WTC11 (cell line): ENCODE measurements around the gene RPL18A. TPM values are rescaled to one million over a fixed set of nuclear protein-coding genes. Genes with fewer than 3 reads are reported as not detected.

Source experiments
- ATAC-seq: fragments of 200-7000 bp; cut with Tn5 transposase; 2 replicates; pipeline ENCODE4 v1.10.0; 2021; ENCODE audit warnings: mild to moderate bottlenecking, moderate library complexity
- CTCF ChIA-PET: fragments of 300-600 bp; sonication (Branson Sonifier 250); formaldehyde crosslinking; loops from one replicate; lab custom pipeline; 2021; ENCODE audit warnings: antibody characterized with exemption; lab: Charles Lee
- POLR2A ChIA-PET: fragments of 350-600 bp; sonication (Branson Sonifier 250); formaldehyde crosslinking; loops from one replicate; lab custom pipeline; 2021; ENCODE audit warnings: antibody characterized with exemption; lab: Charles Lee
- DNase-seq: peaks from one replicate; pipeline ENCODE4 v3.0.0; 2021; ENCODE audit warnings: low spot score
- H3K27ac Mint-ChIP-seq: 2 replicates; pipeline ENCODE4 v1.8.0; 2021; ENCODE audit warnings: mixed read lengths
- H3K27me3 Mint-ChIP-seq: 2 replicates; pipeline ENCODE4 v1.8.0; 2021; ENCODE audit warnings: low read depth, mild to moderate bottlenecking, moderate library complexity, mixed read lengths
- H3K36me3 Mint-ChIP-seq: 2 replicates; pipeline ENCODE4 v1.8.0; 2021; ENCODE audit warnings: mixed read lengths
- H3K4me1 Mint-ChIP-seq: 2 replicates; pipeline ENCODE4 v1.8.0; 2022; ENCODE audit warnings: mixed read lengths
- H3K4me3 Mint-ChIP-seq: 2 replicates; pipeline ENCODE4 v1.8.0; 2021; ENCODE audit warnings: mild to moderate bottlenecking, moderate library complexity, mixed read lengths
- H3K9me3 Mint-ChIP-seq: 2 replicates; pipeline ENCODE4 v1.8.0; 2021; ENCODE audit warnings: mixed read lengths
- ATF2 ChIP-seq: sonication (generic); formaldehyde crosslinking; IDR thresholded peaks from 2 replicates; pipeline ENCODE4 v1.8.1; 2022; ENCODE audit warnings: low read depth, missing genetic modification reagents, borderline replicate concordance
- ATF6 ChIP-seq: sonication (generic); formaldehyde crosslinking; IDR thresholded peaks from 2 replicates; pipeline ENCODE4 v1.8.1; 2023; ENCODE audit warnings: mild to moderate bottlenecking, missing genetic modification reagents
- CBFB ChIP-seq: sonication (generic); formaldehyde crosslinking; IDR thresholded peaks from 2 replicates; pipeline ENCODE4 v1.8.1; 2022; ENCODE audit warnings: mild to moderate bottlenecking, low read depth, missing genetic modification reagents
- E2F4 ChIP-seq: sonication (generic); formaldehyde crosslinking; IDR thresholded peaks from 2 replicates; pipeline ENCODE4 v1.8.1; 2022; ENCODE audit warnings: low read depth, mild to moderate bottlenecking, moderate library complexity, missing genetic modification reagents, borderline replicate concordance
- FOXJ3 ChIP-seq: sonication (generic); formaldehyde crosslinking; IDR thresholded peaks from 2 replicates; pipeline ENCODE4 v1.9.0; 2021; ENCODE audit warnings: missing genetic modification reagents, mild to moderate bottlenecking, borderline replicate concordance
- GTF2I ChIP-seq: fragments of 250-450 bp; sonication (Bioruptor Pico); conservative IDR thresholded peaks from 2 replicates; pipeline ENCODE4 v1.4.0; 2021; ENCODE audit warnings: mild to moderate bottlenecking
- JUN ChIP-seq: sonication (generic); formaldehyde crosslinking; IDR thresholded peaks from 2 replicates; pipeline ENCODE4 v1.8.0; 2023; ENCODE audit warnings: mild to moderate bottlenecking, missing genetic modification reagents
- MXD4 ChIP-seq: fragments of 250-450 bp; sonication (Bioruptor Pico); IDR thresholded peaks from 2 replicates; pipeline ENCODE4 v1.8.0; 2021; ENCODE audit warnings: mild to moderate bottlenecking, moderate library complexity, borderline replicate concordance
- NR2C2 ChIP-seq: sonication (generic); formaldehyde crosslinking; IDR thresholded peaks from 2 replicates; pipeline ENCODE4 v1.8.0; 2022; ENCODE audit warnings: mild to moderate bottlenecking, missing genetic modification reagents
- RORB ChIP-seq: fragments of 250-450 bp; sonication (Bioruptor Pico); IDR thresholded peaks from 2 replicates; pipeline ENCODE4 v1.9.0; 2021; ENCODE audit warnings: mild to moderate bottlenecking
- SMAD4 ChIP-seq: sonication (generic); formaldehyde crosslinking; IDR thresholded peaks from 2 replicates; pipeline ENCODE4 v1.8.0; 2022; ENCODE audit warnings: mild to moderate bottlenecking, missing genetic modification reagents
- TCF7 ChIP-seq: sonication (generic); formaldehyde crosslinking; IDR thresholded peaks from 2 replicates; pipeline ENCODE4 v1.8.0; 2022; ENCODE audit warnings: mild to moderate bottlenecking, low read depth, missing genetic modification reagents, moderate library complexity
- USF1 ChIP-seq: sonication (generic); formaldehyde crosslinking; IDR thresholded peaks from 2 replicates; pipeline ENCODE4 v1.8.0; 2022; ENCODE audit warnings: mild to moderate bottlenecking, missing genetic modification reagents
- ZBTB21 ChIP-seq: sonication (generic); formaldehyde crosslinking; IDR thresholded peaks from 2 replicates; pipeline ENCODE4 v1.8.1; 2023; ENCODE audit warnings: mild to moderate bottlenecking, missing genetic modification reagents, borderline replicate concordance
- ZNF121 ChIP-seq: sonication (generic); formaldehyde crosslinking; IDR thresholded peaks from 2 replicates; pipeline ENCODE4 v1.8.0; 2023; ENCODE audit warnings: missing genetic modification reagents
- ZNF138 ChIP-seq: sonication (generic); formaldehyde crosslinking; conservative IDR thresholded peaks from 2 replicates; pipeline ENCODE4 v1.8.1; 2022; ENCODE audit warnings: mild to moderate bottlenecking, moderate library complexity, missing genetic modification reagents
- ZNF396 ChIP-seq: fragments of 250-450 bp; sonication (Bioruptor Pico); IDR thresholded peaks from 2 replicates; pipeline ENCODE4 v1.8.0; 2021; ENCODE audit warnings: mild to moderate bottlenecking, moderate library complexity, borderline replicate concordance
- ZNF423 ChIP-seq: fragments of 250-450 bp; sonication (Bioruptor Pico); IDR thresholded peaks from 2 replicates; pipeline ENCODE4 v2.1.2; 2022; ENCODE audit warnings: mild to moderate bottlenecking, moderate library complexity
- total RNA-seq: library from RNA; stranded (reverse); gene quantifications from 3 replicates; pipeline ENCODE4 v1.2.3, GENCODE V29; 2021
- TF ChIP-seq, protein P1 (sequence below): fragments of 250-450 bp; sonication (Bioruptor Pico); IDR thresholded peaks from 2 replicates; pipeline ENCODE4 v1.9.0; 2021; ENCODE audit warnings: mild to moderate bottlenecking
- TF ChIP-seq, protein P2 (sequence below): sonication (generic); formaldehyde crosslinking; IDR thresholded peaks from 2 replicates; pipeline ENCODE4 v1.8.1; 2023; ENCODE audit warnings: mild to moderate bottlenecking, missing genetic modification reagents
- TF ChIP-seq, protein P3 (sequence below): sonication (generic); formaldehyde crosslinking; IDR thresholded peaks from 2 replicates; pipeline ENCODE4 v1.8.0; 2022; ENCODE audit warnings: mild to moderate bottlenecking, missing genetic modification reagents

Gene RPL18A
- total RNA-seq, 1 experiment from 2014 or later: 2,950 TPM

DNA sequence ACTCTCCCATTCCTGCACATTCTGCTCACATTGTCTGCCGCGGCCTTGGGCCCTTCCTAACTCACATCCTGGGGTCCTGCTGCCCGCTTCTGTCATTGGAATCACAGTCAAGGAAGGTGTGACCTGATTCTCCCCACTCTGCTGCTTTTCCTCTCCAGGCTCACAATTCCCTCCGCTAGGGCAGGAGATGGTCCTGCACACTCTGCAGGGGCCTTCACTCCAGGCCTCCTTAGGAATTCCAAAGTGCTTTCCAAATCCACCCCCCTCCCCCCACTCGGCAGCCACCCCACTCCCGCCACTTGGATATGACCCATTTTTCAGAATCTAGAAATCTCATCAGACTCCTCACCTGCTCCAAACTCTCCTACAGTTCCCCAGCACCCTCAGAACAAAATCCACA, 9.0 kb downstream of the RPL18A start:
- ChIA-PET POLR2A (no interaction called here), CTCF (interaction anchor here (1.1 to 6.0 kb wide), 5 partner anchors 9 to 411 kb away, joined by 3 to 173 read pairs (median 29); partner anchors contain the start of genes CCDC124 and RPL18A)
- H3K9me3 Mint-ChIP-seq: no peaks in the 10 kb centered on the region
- H3K27ac Mint-ChIP-seq: peak overlapping the region; percentile 79
- H3K36me3 Mint-ChIP-seq: peaks cover 8% of the 10 kb centered on the region
- H3K27me3 Mint-ChIP-seq: peaks cover 10% of the 10 kb centered on the region
- DNase-seq (no peak), ATAC-seq (no peak)
- H3K4me1 Mint-ChIP-seq: peaks cover 23% of the 10 kb centered on the region
- no peak overlapping the region for H3K4me3 Mint-ChIP-seq
- TF ChIP-seq JUN (CRISPR knock-in tag) (no peak), FOXJ3 (CRISPR knock-in tag) (no peak), E2F4 (CRISPR knock-in tag) (no peak), SMAD4 (no peak), RORB (CRISPR knock-in tag) (no peak), CBFB (CRISPR knock-in tag) (no peak), ZBTB21 (CRISPR knock-in tag) (no peak), ATF2 (no peak), ATF6 (CRISPR knock-in tag) (no peak), NR2C2 (CRISPR knock-in tag) (no peak), ZNF121 (CRISPR knock-in tag) (no peak)
- TF ChIP-seq, protein P1, sequence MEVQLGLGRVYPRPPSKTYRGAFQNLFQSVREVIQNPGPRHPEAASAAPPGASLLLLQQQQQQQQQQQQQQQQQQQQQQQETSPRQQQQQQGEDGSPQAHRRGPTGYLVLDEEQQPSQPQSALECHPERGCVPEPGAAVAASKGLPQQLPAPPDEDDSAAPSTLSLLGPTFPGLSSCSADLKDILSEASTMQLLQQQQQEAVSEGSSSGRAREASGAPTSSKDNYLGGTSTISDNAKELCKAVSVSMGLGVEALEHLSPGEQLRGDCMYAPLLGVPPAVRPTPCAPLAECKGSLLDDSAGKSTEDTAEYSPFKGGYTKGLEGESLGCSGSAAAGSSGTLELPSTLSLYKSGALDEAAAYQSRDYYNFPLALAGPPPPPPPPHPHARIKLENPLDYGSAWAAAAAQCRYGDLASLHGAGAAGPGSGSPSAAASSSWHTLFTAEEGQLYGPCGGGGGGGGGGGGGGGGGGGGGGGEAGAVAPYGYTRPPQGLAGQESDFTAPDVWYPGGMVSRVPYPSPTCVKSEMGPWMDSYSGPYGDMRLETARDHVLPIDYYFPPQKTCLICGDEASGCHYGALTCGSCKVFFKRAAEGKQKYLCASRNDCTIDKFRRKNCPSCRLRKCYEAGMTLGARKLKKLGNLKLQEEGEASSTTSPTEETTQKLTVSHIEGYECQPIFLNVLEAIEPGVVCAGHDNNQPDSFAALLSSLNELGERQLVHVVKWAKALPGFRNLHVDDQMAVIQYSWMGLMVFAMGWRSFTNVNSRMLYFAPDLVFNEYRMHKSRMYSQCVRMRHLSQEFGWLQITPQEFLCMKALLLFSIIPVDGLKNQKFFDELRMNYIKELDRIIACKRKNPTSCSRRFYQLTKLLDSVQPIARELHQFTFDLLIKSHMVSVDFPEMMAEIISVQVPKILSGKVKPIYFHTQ (CRISPR knock-in tag): no peak
- TF ChIP-seq, protein P2, sequence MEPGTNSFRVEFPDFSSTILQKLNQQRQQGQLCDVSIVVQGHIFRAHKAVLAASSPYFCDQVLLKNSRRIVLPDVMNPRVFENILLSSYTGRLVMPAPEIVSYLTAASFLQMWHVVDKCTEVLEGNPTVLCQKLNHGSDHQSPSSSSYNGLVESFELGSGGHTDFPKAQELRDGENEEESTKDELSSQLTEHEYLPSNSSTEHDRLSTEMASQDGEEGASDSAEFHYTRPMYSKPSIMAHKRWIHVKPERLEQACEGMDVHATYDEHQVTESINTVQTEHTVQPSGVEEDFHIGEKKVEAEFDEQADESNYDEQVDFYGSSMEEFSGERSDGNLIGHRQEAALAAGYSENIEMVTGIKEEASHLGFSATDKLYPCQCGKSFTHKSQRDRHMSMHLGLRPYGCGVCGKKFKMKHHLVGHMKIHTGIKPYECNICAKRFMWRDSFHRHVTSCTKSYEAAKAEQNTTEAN (CRISPR knock-in tag): no peak
- TF ChIP-seq, all 79 proteins: peak for 0

DNA sequence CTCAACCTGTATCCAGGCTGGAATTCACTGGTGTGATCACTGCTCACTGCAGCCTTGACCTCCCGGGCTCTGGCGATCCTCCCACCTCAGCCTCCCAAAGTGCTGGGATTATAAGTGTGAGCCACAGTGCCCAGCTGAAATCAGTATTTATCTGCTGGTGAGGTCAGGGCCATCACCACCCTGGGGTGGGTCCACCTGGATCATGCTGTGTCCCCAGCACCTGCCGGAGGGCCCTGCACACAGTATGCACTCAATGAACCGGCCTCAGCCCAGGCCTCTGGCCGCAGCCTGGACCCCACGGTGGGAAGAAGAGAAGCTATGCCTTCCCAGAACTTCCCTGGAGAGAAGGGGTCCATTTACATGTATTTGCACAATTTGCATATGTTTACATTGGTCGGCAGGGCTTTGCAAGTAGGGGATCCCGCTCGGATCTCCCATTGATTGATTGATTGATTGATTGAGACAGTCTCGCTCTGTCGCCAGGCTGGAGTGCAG, 9.5 kb downstream of the RPL18A start:
- ATAC-seq (peak; percentile 2), DNase-seq (peak; percentile 58)
- H3K27ac Mint-ChIP-seq: peak overlapping the region; percentile 79
- TF ChIP-seq ZNF423 (CRISPR knock-in tag) (peak; percentile 98), ZBTB21 (CRISPR knock-in tag) (0 out of 2 replicates have a peak, but pooled peaks have one; percentile 48), MXD4 (no peak), GTF2I (CRISPR knock-in tag) (peak; percentile 78; the same call in 1 of the 2 replicates), ZNF138 (0 out of 2 replicates have a peak, but pooled peaks have one; percentile 30), TCF7 (CRISPR knock-in tag) (no peak), USF1 (CRISPR knock-in tag) (no peak), ZNF396 (no peak)
- TF ChIP-seq, protein P3, sequence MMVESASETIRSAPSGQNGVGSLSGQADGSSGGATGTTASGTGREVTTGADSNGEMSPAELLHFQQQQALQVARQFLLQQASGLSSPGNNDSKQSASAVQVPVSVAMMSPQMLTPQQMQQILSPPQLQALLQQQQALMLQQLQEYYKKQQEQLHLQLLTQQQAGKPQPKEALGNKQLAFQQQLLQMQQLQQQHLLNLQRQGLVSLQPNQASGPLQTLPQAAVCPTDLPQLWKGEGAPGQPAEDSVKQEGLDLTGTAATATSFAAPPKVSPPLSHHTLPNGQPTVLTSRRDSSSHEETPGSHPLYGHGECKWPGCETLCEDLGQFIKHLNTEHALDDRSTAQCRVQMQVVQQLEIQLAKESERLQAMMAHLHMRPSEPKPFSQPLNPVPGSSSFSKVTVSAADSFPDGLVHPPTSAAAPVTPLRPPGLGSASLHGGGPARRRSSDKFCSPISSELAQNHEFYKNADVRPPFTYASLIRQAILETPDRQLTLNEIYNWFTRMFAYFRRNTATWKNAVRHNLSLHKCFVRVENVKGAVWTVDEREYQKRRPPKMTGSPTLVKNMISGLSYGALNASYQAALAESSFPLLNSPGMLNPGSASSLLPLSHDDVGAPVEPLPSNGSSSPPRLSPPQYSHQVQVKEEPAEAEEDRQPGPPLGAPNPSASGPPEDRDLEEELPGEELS: 0 out of 2 replicates have a peak, but pooled peaks have one; percentile 47
- peaks cover 23% of the 10 kb centered on the region for H3K4me1 Mint-ChIP-seq
- peak overlapping the region; percentile 37; the same call in 1 of the 2 replicates for H3K4me3 Mint-ChIP-seq
- ChIA-PET CTCF (interaction anchor here (0.6 to 6.0 kb wide), 6 partner anchors 10 to 398 kb away, joined by 3 to 173 read pairs (median 26); partner anchors contain the start of genes CCDC124 and RPL18A), POLR2A (interaction anchor here (0.5 to 3.1 kb wide), 4 partner anchors 10 to 85 kb away, joined by 4 to 23 read pairs (median 6); partner anchors contain the start of genes CCDC124 and RPL18A)
- H3K9me3 Mint-ChIP-seq: no peaks in the 10 kb centered on the region
- peaks cover 3% of the 10 kb centered on the region; the same call in 1 of the 2 replicates for H3K36me3 Mint-ChIP-seq
- H3K27me3 Mint-ChIP-seq: peaks cover 10% of the 10 kb centered on the region
